ENCODE results near the gene KLF11.

The KLF11 gene

GRCh38 chr2:10067881-10068280 lies 24.5 kb downstream of the KLF11 start:
- no peak for DNase-seq (ENCODE audit: low read depth)
- TF ChIP-seq CTCF (IDR thresholded peaks at IDR 0.05; ENCODE audit: insufficient read depth, low read depth, low read length, missing control alignments) = no peak
- H3K4me3 ChIP-seq (ENCODE audit: low read depth, low read length) = no peak overlapping the region

- DNase-seq (ENCODE audit: low read depth) = no peak
- no peak for TF ChIP-seq CTCF (IDR thresholded peaks at IDR 0.05; ENCODE audit: insufficient read depth, low read depth, low read length, missing control alignments)
- no peak overlapping the region for H3K4me3 ChIP-seq (ENCODE audit: low read depth, low read length)
Measured at GRCh38 chr2:10071176-10071575, 27.8 kb downstream of the KLF11 start.

- TF ChIP-seq CTCF (IDR thresholded peaks at IDR 0.05; ENCODE audit: insufficient read depth, low read depth, low read length, missing control alignments) = no peak
- DNase-seq (ENCODE audit: low read depth) = no peak
- H3K4me3 ChIP-seq (ENCODE audit: low read depth, low read length) = no peak overlapping the region
Measured at GRCh38 chr2:10071595-10071994, 28.2 kb downstream of the KLF11 start.

GRCh38 chr2:10072656-10073480 lies 29.5 kb downstream of the KLF11 start:
- peak; percentile 88 for TF ChIP-seq CTCF (IDR thresholded peaks at IDR 0.05; ENCODE audit: insufficient read depth, low read depth, low read length, missing control alignments)
- H3K4me3 ChIP-seq (ENCODE audit: low read depth, low read length) = no peak overlapping the region
- peak; percentile 89 for DNase-seq (ENCODE audit: low read depth)

GRCh38 chr2:10073706-10074105 lies 30.4 kb downstream of the KLF11 start:
- TF ChIP-seq CTCF (IDR thresholded peaks at IDR 0.05; ENCODE audit: insufficient read depth, low read depth, low read length, missing control alignments) = no peak
- H3K4me3 ChIP-seq (ENCODE audit: low read depth, low read length) = no peak overlapping the region
- no peak for DNase-seq (ENCODE audit: low read depth)

- TF ChIP-seq CTCF (IDR thresholded peaks at IDR 0.05; ENCODE audit: insufficient read depth, low read depth, low read length, missing control alignments) = no peak
Measured at GRCh38 chr2:10075101-10075500, 31.8 kb downstream of the KLF11 start.

More at GRCh38 chr2:10075101-10075500, 31.8 kb downstream of the KLF11 start:
- no peak overlapping the region for H3K4me3 ChIP-seq (ENCODE audit: low read depth, low read length)
- DNase-seq (ENCODE audit: low read depth) = no peak

All from GM12865 (cell line).